ENCODE measurements around the gene FAM9C.

DNA sequence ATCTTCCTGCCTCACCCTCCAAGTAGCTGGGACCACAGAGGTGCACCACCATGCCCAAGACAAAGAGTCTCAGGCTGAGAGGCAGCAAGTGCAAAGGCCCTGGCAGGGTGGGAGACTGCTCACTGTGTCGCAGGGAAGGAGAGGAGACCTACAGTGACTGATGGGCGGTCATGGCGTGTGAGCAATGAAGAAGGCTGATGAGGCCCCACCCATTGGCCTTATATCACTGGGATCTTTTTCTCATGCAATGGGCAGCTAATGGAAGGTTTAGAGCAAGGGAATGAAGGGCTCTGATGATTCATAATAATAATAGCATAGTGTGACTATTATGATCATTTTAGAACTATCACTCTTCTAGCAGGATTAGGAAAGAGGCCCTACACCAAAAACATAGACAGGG, 20.9 kb downstream of the FAM9C start:
- TF ChIP-seq, protein P1, sequence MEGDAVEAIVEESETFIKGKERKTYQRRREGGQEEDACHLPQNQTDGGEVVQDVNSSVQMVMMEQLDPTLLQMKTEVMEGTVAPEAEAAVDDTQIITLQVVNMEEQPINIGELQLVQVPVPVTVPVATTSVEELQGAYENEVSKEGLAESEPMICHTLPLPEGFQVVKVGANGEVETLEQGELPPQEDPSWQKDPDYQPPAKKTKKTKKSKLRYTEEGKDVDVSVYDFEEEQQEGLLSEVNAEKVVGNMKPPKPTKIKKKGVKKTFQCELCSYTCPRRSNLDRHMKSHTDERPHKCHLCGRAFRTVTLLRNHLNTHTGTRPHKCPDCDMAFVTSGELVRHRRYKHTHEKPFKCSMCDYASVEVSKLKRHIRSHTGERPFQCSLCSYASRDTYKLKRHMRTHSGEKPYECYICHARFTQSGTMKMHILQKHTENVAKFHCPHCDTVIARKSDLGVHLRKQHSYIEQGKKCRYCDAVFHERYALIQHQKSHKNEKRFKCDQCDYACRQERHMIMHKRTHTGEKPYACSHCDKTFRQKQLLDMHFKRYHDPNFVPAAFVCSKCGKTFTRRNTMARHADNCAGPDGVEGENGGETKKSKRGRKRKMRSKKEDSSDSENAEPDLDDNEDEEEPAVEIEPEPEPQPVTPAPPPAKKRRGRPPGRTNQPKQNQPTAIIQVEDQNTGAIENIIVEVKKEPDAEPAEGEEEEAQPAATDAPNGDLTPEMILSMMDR (optimal IDR thresholded peaks at IDR 0.05 in 1 of 3, IDR thresholded peaks at IDR 0.05 in 1 of 3, conservative IDR thresholded peaks at IDR 0.05 in 1 of 3; ENCODE audit: extremely low read depth in 1 of 3, insufficient read depth in 2 of 3, low read length in 3 of 3) = no peak
- TF ChIP-seq EZH2 (IDR thresholded peaks at IDR 0.05; ENCODE audit: low read length) = no peak
